Measurements from ENCODE around the gene KCTD12. TPM values are rescaled to one million over a fixed set of nuclear protein-coding genes. Genes with fewer than 3 reads are reported as not detected.

The KCTD12 gene
- 30.7 and 35.6 TPM in 2 replicates for total RNA-seq

DNA sequence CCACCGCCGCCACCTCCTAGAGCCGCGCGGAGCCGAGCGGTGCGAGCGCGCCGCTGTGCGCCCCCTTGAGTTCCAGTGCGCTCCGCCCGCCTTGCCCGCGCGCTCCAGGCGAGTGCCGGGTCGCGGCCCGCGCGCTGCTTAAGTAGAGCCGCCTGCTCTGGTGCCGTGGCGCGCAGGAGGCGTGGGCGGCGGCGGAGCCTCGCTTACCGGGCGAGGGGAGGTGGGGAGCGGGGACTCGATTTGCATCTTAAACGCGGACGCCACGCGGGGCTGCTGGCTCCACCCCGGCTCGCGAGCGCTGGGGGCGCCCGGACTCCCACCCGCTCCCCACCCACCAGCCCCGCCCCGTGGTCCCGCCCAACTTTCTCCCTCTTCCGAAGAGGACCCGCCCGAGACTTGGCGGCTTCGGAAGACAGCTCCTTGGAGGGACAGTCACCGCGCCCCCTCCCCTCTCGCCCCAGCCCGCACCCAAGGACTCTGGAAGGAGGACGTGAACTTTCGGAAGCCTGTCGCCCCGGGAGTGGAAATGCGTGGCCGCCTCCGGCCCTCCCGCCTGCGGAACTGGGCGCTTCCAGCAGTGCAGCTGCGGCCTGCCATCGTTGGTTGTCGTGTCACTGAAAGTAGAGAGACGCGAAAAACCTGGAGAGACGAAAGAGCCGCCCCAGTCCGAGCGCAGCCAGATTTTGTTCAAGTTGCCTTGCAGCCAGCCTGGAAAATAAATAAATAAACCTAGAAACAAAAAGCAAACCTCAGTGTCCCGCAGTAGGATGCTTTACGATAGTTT is at the start of gene KCTD12:
Gene KCTD12, minus strand, starts transcription at position 114 of the 784 bp plus-strand sequence. CDS start 257 bp downstream, outside the sequence.

Other genes starting within 250 kb of the KCTD12 start
- gene ACOD1, start 62.1 kb upstream of the KCTD12 start, total RNA-seq: not detected in 2 replicates
- gene CLN5, start 105.7 kb upstream of the KCTD12 start, total RNA-seq: 24.0 and 27.0 TPM in 2 replicates
- gene FBXL3, start 140.8 kb upstream of the KCTD12 start, total RNA-seq: 26.5 and 29.1 TPM in 2 replicates

Measured in hair follicular keratinocyte (primary cell).